Embryonic facial prominence (tissue), 1 donor: ENCODE data around the gene BCAN.
A peak's percentile ranks its signal among the peaks of the same experiment; 100 is the strongest.

Source experiments
- DNase-seq: peaks from one replicate; pipeline ENCODE4 v3.0.0-alpha.2; 2016; ENCODE audit errors: extremely low spot score

Gene BCAN

GRCh38 chr1:156644640-156645039, 2.7 kb downstream of the BCAN start:
- no peak for DNase-seq

DNA sequence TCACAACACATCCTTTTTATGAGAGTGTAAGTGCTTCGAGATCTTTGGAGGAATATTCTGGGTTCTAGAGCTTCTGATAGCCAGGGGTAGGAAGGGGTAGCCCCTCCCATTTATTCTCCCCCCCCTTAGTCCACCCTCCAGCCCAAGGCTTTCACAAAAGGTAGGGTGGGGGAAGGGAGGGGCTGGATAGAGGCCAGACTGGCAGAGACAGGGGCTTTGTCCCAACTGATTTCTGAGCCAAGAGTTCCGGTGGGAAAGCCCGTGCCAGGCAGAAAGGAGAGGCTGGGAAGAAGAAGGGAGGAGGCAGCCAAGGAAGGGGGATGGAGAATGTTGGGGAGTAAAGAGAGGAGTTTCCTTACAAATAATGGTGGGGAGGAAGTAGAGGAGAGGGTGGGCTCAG, 3.1 kb downstream of the BCAN start:
- DNase-seq: no peak

DNA sequence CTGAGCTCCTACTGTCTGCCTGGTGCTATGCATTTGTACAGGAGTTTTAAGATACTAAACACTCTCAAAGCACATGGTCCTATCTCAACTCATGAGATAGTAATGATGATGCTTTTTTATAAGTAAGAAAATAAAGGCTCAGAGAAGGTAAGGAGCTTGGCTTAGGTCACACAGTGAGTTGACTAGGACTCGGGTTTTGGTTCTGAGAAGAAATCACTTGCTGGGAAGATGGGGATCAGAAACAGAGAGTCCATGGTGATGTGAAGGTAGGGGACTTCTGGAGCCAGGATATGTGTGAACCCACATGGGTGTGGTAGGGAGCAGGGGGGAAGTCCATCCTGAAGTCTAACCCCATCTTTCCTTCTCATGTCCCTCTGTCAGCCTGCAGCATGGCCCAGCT, 3.7 kb downstream of the BCAN start:
- no peak for DNase-seq

GRCh38 chr1:156646738-156647211, 4.9 kb downstream of the BCAN start:
- no peak for DNase-seq

DNA sequence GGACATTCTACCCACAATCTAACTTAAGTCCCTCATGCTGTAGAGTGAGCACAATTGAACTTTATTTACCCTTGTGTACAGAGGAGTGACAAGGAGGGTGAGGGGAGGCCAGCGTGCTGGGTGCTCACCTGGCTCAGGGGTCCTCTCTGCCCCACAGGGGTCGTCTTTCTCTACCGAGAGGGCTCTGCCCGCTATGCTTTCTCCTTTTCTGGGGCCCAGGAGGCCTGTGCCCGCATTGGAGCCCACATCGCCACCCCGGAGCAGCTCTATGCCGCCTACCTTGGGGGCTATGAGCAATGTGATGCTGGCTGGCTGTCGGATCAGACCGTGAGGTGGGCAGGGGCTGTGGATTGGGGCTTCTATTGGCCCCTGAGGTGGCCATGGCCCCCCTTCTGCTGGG, 5.4 kb downstream of the BCAN start:
- no peak for DNase-seq

DNA sequence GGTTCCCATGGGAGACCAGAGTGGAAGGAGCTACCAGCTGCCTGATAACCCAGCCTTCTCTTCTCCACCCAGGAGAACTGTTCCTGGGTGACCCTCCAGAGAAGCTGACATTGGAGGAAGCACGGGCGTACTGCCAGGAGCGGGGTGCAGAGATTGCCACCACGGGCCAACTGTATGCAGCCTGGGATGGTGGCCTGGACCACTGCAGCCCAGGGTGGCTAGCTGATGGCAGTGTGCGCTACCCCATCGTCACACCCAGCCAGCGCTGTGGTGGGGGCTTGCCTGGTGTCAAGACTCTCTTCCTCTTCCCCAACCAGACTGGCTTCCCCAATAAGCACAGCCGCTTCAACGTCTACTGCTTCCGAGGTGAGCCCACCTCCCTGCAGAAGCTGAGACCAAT, 6.6 kb downstream of the BCAN start:
- no peak for DNase-seq

DNA sequence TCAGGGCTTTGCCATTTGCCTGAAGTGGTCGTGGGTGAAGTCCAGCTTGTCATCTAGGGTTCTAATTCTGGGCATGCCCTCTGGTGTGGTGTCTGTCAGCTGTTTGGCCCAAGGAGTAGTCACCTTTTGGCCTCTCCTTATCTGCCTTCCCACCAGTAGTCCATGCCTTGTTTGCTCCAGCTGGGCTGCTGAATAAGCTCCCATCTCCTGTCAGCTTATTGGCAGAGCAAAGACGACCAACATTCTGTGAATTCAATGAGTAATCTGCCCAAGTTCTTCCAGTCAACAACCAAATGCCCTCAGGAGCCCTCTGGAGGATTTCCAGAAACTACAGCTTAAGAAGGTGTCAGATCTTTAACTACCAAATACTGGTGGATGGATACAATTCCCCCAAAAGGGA, 7.0 kb downstream of the BCAN start:
- DNase-seq: no peak

GRCh38 chr1:156652131-156652991, 10.4 kb downstream of the BCAN start:
- no peak for DNase-seq

- no peak for DNase-seq
Measured at GRCh38 chr1:156652992-156653355, 11.1 kb downstream of the BCAN start.

- no peak for DNase-seq
Measured at GRCh38 chr1:156654700-156655099, 12.8 kb downstream of the BCAN start.

GRCh38 chr1:156655151-156655903, 13.4 kb downstream of the BCAN start:
- no peak for DNase-seq

GRCh38 chr1:156655904-156656516, 14.1 kb downstream of the BCAN start:
- no peak for DNase-seq

DNA sequence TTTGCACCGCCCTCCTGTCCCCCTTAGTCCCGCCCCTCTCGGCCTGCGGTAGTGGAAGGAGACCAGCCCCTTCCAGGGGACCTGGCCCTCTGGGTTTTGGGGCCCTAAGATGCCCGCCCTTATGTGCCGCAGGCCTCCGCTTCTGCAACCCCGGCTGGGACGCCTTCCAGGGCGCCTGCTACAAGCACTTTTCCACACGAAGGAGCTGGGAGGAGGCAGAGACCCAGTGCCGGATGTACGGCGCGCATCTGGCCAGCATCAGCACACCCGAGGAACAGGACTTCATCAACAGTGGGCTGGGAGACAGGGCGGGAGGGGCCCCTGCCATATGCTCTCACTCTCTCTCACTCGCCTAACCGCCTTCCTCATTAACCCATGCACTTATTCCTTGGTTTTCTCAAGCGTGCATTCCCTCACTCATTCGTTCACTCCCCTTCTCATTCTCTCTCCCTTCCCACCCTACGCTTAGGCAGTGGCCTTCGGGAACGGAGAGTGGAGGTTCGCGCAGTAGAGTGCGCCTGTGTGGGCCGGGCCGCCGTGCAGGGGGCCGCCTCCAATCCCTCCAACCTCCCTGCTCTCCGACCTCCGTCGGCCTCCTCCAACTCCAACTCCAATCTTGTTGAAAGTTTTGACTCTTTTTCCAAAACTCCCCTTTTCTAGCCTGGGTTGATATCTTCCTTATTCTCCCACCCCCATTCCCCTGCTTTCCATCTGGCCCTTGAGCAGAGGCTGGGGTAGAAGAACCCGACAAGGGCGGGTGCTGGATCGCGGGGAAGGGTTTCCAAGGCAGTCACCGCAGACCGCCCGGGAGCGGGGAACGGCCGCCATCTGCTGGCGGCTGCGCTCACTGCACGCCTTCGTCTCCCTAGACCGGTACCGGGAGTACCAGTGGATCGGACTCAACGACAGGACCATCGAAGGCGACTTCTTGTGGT, 15.2 kb downstream of the BCAN start:
- DNase-seq: no peak

GRCh38 chr1:156657741-156658319, 15.9 kb downstream of the BCAN start:
- no peak for DNase-seq

- no peak for DNase-seq
Measured at GRCh38 chr1:156658496-156658895, 16.6 kb downstream of the BCAN start.

GRCh38 chr1:156658945-156659574, 17.1 kb downstream of the BCAN start:
- DNase-seq: no peak

GRCh38 chr1:156659661-156659987, 17.7 kb downstream of the BCAN start:
- DNase-seq: no peak

- peak; percentile 82 for DNase-seq
Measured at GRCh38 chr1:156659988-156660751, 18.3 kb downstream of the BCAN start.

- no peak for DNase-seq
Measured at GRCh38 chr1:156660752-156661112, 18.8 kb downstream of the BCAN start.
